Cortex of kidney (tissue), 1 donor: ENCODE measurements around the gene IER2.
"Not testable (repeated sequence)": the region's sequence is repeated elsewhere in the genome, so short reads cannot be mapped to it uniquely, and the experiment has no call there.

Source experiments
- DNase-seq: peaks from one replicate; lab custom pipeline; 2025; lab: John Stamatoyannopoulos, UW

Gene IER2

GRCh38 chr19:13139633-13140311 lies 10.4 kb upstream of the IER2 start:
- no peak for DNase-seq

GRCh38 chr19:13146763-13147563 lies 3.2 kb upstream of the IER2 start:
- no peak for DNase-seq

- DNase-seq = not testable (repeated sequence)
Measured at GRCh38 chr19:13149173-13149627, 1.0 kb upstream of the IER2 start.

GRCh38 chr19:13149628-13150186 lies 504 bp upstream of the IER2 start:
- no peak for DNase-seq

- no peak for DNase-seq
Measured at GRCh38 chr19:13150931-13151604, 857 bp downstream of the IER2 start.

GRCh38 chr19:13151605-13152355 lies 1.6 kb downstream of the IER2 start:
- DNase-seq = peak; percentile 86

GRCh38 chr19:13152356-13152973 lies 2.3 kb downstream of the IER2 start:
- no peak for DNase-seq

- DNase-seq = no peak
Measured at GRCh38 chr19:13152974-13153568, 2.9 kb downstream of the IER2 start.

GRCh38 chr19:13153569-13154240 lies 3.5 kb downstream of the IER2 start:
- no peak for DNase-seq

GRCh38 chr19:13154241-13154778 lies 4.1 kb downstream of the IER2 start:
- no peak for DNase-seq

GRCh38 chr19:13154911-13155471 lies 4.8 kb downstream of the IER2 start:
- DNase-seq = no peak

GRCh38 chr19:13155472-13156359 lies 5.5 kb downstream of the IER2 start:
- no peak for DNase-seq

GRCh38 chr19:13159713-13160112 lies 9.5 kb downstream of the IER2 start:
- no peak for DNase-seq

GRCh38 chr19:13160557-13160956 lies 10.3 kb downstream of the IER2 start:
- DNase-seq = no peak

GRCh38 chr19:13162724-13163608 lies 12.8 kb downstream of the IER2 start:
- DNase-seq = peak; percentile 72

GRCh38 chr19:13163609-13164342 lies 13.6 kb downstream of the IER2 start:
- DNase-seq = no peak
